MM.1S (cell line): ENCODE data around the gene GLRA3.

Experiments
- DNase-seq: peaks from one replicate; pipeline ENCODE4 v3.0.0-alpha.2; 2015
- H2AFZ ChIP-seq: fragments of 300-600 bp; sonication (generic); 2 replicates; pipeline ENCODE4 v1.6.0; 2016; ENCODE audit warnings: antibody characterized with exemption, low read length
- H3F3A ChIP-seq: fragments of 300-600 bp; sonication (generic); 2 replicates; pipeline ENCODE4 v1.6.1; 2016; ENCODE audit warnings: mild to moderate bottlenecking, antibody characterized with exemption, low read length, moderate library complexity, mixed read lengths; ENCODE audit not compliant: insufficient read depth
- H3K27ac ChIP-seq: fragments of 300-600 bp; sonication (generic); 2 replicates; pipeline ENCODE4 v1.5.1; 2016; ENCODE audit warnings: mild to moderate bottlenecking, low read length
- H3K27me3 ChIP-seq: fragments of 300-600 bp; sonication (generic); replicated peaks from 2 replicates; pipeline ENCODE4 v1.6.0; 2016; ENCODE audit warnings: low read length; ENCODE audit not compliant: insufficient read depth
- H3K36me3 ChIP-seq: fragments of 300-600 bp; sonication (generic); replicated peaks from 2 replicates; pipeline ENCODE4 v1.6.1; 2016; ENCODE audit warnings: mild to moderate bottlenecking, low read length, mixed read lengths; ENCODE audit not compliant: insufficient read depth
- H3K4me1 ChIP-seq: fragments of 300-600 bp; sonication (generic); 2 replicates; pipeline ENCODE4 v1.6.1; 2016; ENCODE audit warnings: low read length, mixed read lengths
- H3K4me2 ChIP-seq: fragments of 300-600 bp; sonication (generic); 2 replicates; pipeline ENCODE4 v1.6.0; 2016; ENCODE audit warnings: low read depth, low read length
- H3K4me3 ChIP-seq: fragments of 300-600 bp; sonication (generic); 2 replicates; pipeline ENCODE4 v1.5.1; 2016; ENCODE audit warnings: low read length, mixed read lengths
- H3K79me2 ChIP-seq: fragments of 300-600 bp; sonication (generic); 2 replicates; pipeline ENCODE4 v1.6.1; 2016; ENCODE audit warnings: mixed run types, low read length, mixed read lengths
- H3K9ac ChIP-seq: fragments of 300-600 bp; sonication (generic); 2 replicates; pipeline ENCODE4 v1.6.1; 2016; ENCODE audit warnings: low read length, mixed read lengths
- H3K9me2 ChIP-seq: fragments of 300-600 bp; sonication (generic); replicated peaks from 2 replicates; pipeline ENCODE4 v1.6.1; 2016; ENCODE audit warnings: mild to moderate bottlenecking, low read length, mixed read lengths; ENCODE audit not compliant: insufficient read depth
- H3K9me3 ChIP-seq: fragments of 300-600 bp; sonication (generic); replicated peaks from 2 replicates; pipeline ENCODE4 v1.6.1; 2016; ENCODE audit warnings: mild to moderate bottlenecking, low read length, mixed read lengths; ENCODE audit not compliant: insufficient read depth
- H4K20me1 ChIP-seq: fragments of 300-600 bp; sonication (generic); 2 replicates; pipeline ENCODE4 v1.6.1; 2016; ENCODE audit warnings: mild to moderate bottlenecking, low read length, moderate library complexity, mixed read lengths; ENCODE audit not compliant: insufficient read depth
- CTCF ChIP-seq: fragments of 300-600 bp; sonication (generic); IDR thresholded peaks from 2 replicates; pipeline ENCODE4 v1.5.1; 2016; ENCODE audit warnings: antibody characterized with exemption, low read length, mixed read lengths
- EZH2 ChIP-seq: fragments of 300-600 bp; sonication (generic); optimal IDR thresholded peaks from 2 replicates; pipeline ENCODE3; 2017; ENCODE audit warnings: low read depth, mild to moderate bottlenecking, antibody characterized with exemption, low read length, mixed read lengths
- EZH2phosphoT487 ChIP-seq: fragments of 300-600 bp; sonication (generic); IDR thresholded peaks from 2 replicates; pipeline ENCODE4 v1.6.1; 2018; ENCODE audit warnings: antibody characterized with exemption, low read length

GLRA3 gene

GRCh38 chr4:174592985-174593335, 236.1 kb downstream of the GLRA3 start:
- no peaks in the 10 kb centered on the region for H3K9me2 ChIP-seq
- H3K4me3 ChIP-seq = no peak overlapping the region
- H2AFZ ChIP-seq = no peak overlapping the region
- no peaks in the 10 kb centered on the region for H3K79me2 ChIP-seq
- no peak for DNase-seq
- no peaks in the 10 kb centered on the region for H3K9me3 ChIP-seq
- H3K4me2 ChIP-seq = no peak overlapping the region
- H3K27ac ChIP-seq = no peak overlapping the region
- H3F3A ChIP-seq = no peaks in the 10 kb centered on the region
- H4K20me1 ChIP-seq = no peaks in the 10 kb centered on the region
- H3K27me3 ChIP-seq = no peaks in the 10 kb centered on the region
- H3K9ac ChIP-seq = no peak overlapping the region
- TF ChIP-seq CTCF = no peak
- TF ChIP-seq EZH2 = no peak
- no peak for TF ChIP-seq EZH2phosphoT487
- H3K36me3 ChIP-seq = no peaks in the 10 kb centered on the region
- no peaks in the 10 kb centered on the region for H3K4me1 ChIP-seq

GRCh38 chr4:174592256-174592984, 236.6 kb downstream of the GLRA3 start:
- no peak overlapping the region for H3K4me2 ChIP-seq
- no peak overlapping the region for H3K27ac ChIP-seq
- DNase-seq = no peak
- H3K79me2 ChIP-seq = no peaks in the 10 kb centered on the region
- no peak for TF ChIP-seq CTCF
- TF ChIP-seq EZH2 = no peak
- no peak for TF ChIP-seq EZH2phosphoT487
- no peaks in the 10 kb centered on the region for H3K27me3 ChIP-seq
- no peak overlapping the region for H2AFZ ChIP-seq
- H3K9me2 ChIP-seq = no peaks in the 10 kb centered on the region
- H3K4me3 ChIP-seq = no peak overlapping the region
- H3K9me3 ChIP-seq = no peaks in the 10 kb centered on the region
- H3K9ac ChIP-seq = no peak overlapping the region
- no peaks in the 10 kb centered on the region for H3K4me1 ChIP-seq
- H3K36me3 ChIP-seq = no peaks in the 10 kb centered on the region
- no peaks in the 10 kb centered on the region for H3F3A ChIP-seq
- no peaks in the 10 kb centered on the region for H4K20me1 ChIP-seq

GRCh38 chr4:174591243-174592021, 237.6 kb downstream of the GLRA3 start:
- no peak overlapping the region for H3K9ac ChIP-seq
- no peak for TF ChIP-seq CTCF
- TF ChIP-seq EZH2phosphoT487 = no peak
- no peak for TF ChIP-seq EZH2
- no peaks in the 10 kb centered on the region for H4K20me1 ChIP-seq
- H3K4me2 ChIP-seq = no peak overlapping the region
- H3K9me2 ChIP-seq = no peaks in the 10 kb centered on the region
- H3K79me2 ChIP-seq = no peaks in the 10 kb centered on the region
- H3K36me3 ChIP-seq = no peaks in the 10 kb centered on the region
- H3F3A ChIP-seq = no peaks in the 10 kb centered on the region
- no peak for DNase-seq
- H3K4me1 ChIP-seq = no peaks in the 10 kb centered on the region
- no peak overlapping the region for H2AFZ ChIP-seq
- H3K27me3 ChIP-seq = no peaks in the 10 kb centered on the region
- no peaks in the 10 kb centered on the region for H3K9me3 ChIP-seq
- H3K27ac ChIP-seq = no peak overlapping the region
- no peak overlapping the region for H3K4me3 ChIP-seq
